H9 (cell line): ENCODE results near the gene MTHFS. TPM values are rescaled to one million over a fixed set of nuclear protein-coding genes. Genes with fewer than 3 reads are reported as not detected.

Experiments
- DNase-seq: peaks from one replicate; pipeline ENCODE4 v3.0.0-alpha.2; 2017
- H2AFZ ChIP-seq: one replicate; pipeline ENCODE4 v1.6.1; 2013; ENCODE audit warnings: mild to moderate bottlenecking, low read length, control low read depth, moderate library complexity
- H2AK5ac ChIP-seq: 2 replicates; pipeline ENCODE4 v1.6.1; 2013; ENCODE audit warnings: low read length, control low read depth, mixed read lengths; ENCODE audit not compliant: insufficient read length
- H2BK120ac ChIP-seq: one replicate; pipeline ENCODE4 v1.6.1; 2013; ENCODE audit warnings: low read depth, mild to moderate bottlenecking, low read length, control low read depth, inconsistent platforms; ENCODE audit not compliant: poor library complexity, severe bottlenecking
- H2BK12ac ChIP-seq: 2 replicates; pipeline ENCODE4 v1.6.1; 2013; ENCODE audit warnings: low read length, control low read depth, mixed read lengths, low read depth; ENCODE audit not compliant: insufficient read length
- H2BK15ac ChIP-seq: 2 replicates; pipeline ENCODE4 v1.6.1; 2013; ENCODE audit warnings: low read depth, low read length, control low read depth
- H2BK20ac ChIP-seq: one replicate; pipeline ENCODE4 v1.6.1; 2013; ENCODE audit warnings: low read depth, mild to moderate bottlenecking, low read length, control low read depth, inconsistent platforms; ENCODE audit not compliant: poor library complexity, severe bottlenecking
- H2BK5ac ChIP-seq: 2 replicates; pipeline ENCODE4 v1.6.1; 2013; ENCODE audit warnings: low read length, control low read depth, mixed read lengths; ENCODE audit not compliant: insufficient read length
- H3K14ac ChIP-seq: 2 replicates; pipeline ENCODE4 v1.6.1; 2013; ENCODE audit warnings: low read length, control low read depth; ENCODE audit not compliant: insufficient read depth
- H3K18ac ChIP-seq: 2 replicates; pipeline ENCODE4 v1.6.1; 2013; ENCODE audit warnings: low read depth, mild to moderate bottlenecking, mixed read lengths, low read length, control low read depth; ENCODE audit not compliant: insufficient read length
- H3K23ac ChIP-seq: 2 replicates; pipeline ENCODE4 v1.6.1; 2013; ENCODE audit warnings: low read length, control low read depth, mixed read lengths, low read depth; ENCODE audit not compliant: insufficient read length
- H3K23me2 ChIP-seq: 2 replicates; pipeline ENCODE4 v1.6.1; 2013; ENCODE audit warnings: low read depth, mild to moderate bottlenecking, mixed read lengths, low read length, control low read depth; ENCODE audit not compliant: insufficient read length, poor library complexity, severe bottlenecking
- H3K27ac ChIP-seq: 2 replicates; pipeline ENCODE4 v1.5.1; 2013; ENCODE audit warnings: low read length, control low read depth, mixed read lengths, low read depth; ENCODE audit not compliant: insufficient read length
- H3K27me3 ChIP-seq: 2 replicates; pipeline ENCODE4 v1.6.1; 2013; ENCODE audit warnings: low read length, control low read depth, inconsistent platforms; ENCODE audit not compliant: insufficient read depth
- H3K4ac ChIP-seq: 2 replicates; pipeline ENCODE4 v1.6.1; 2013; ENCODE audit warnings: low read depth, mild to moderate bottlenecking, control low read depth, inconsistent platforms, low read length, moderate library complexity
- H3K4me1 ChIP-seq: 2 replicates; pipeline ENCODE4 v1.6.1; 2013; ENCODE audit warnings: low read length, control low read depth, inconsistent platforms; ENCODE audit not compliant: insufficient read depth
- H3K4me2 ChIP-seq: 2 replicates; pipeline ENCODE4 v1.6.1; 2013; ENCODE audit warnings: low read length, control low read depth, mixed read lengths; ENCODE audit not compliant: insufficient read length, insufficient read depth
- H3K56ac ChIP-seq: 2 replicates; pipeline ENCODE4 v1.6.1; 2013; ENCODE audit warnings: low read depth, mild to moderate bottlenecking, mixed read lengths, low read length, control low read depth; ENCODE audit not compliant: insufficient read length
- H3K79me1 ChIP-seq: 2 replicates; pipeline ENCODE4 v1.6.1; 2013; ENCODE audit warnings: low read depth, mild to moderate bottlenecking, moderate library complexity, low read length, control low read depth, inconsistent platforms; ENCODE audit not compliant: insufficient read depth, poor library complexity, severe bottlenecking
- H3K79me2 ChIP-seq: 2 replicates; pipeline ENCODE4 v1.6.1; 2013; ENCODE audit warnings: low read length, control low read depth, inconsistent platforms; ENCODE audit not compliant: insufficient read depth
- H3K9ac ChIP-seq: 2 replicates; pipeline ENCODE4 v1.6.1; 2013; ENCODE audit warnings: low read length, control low read depth, mixed read lengths; ENCODE audit not compliant: insufficient read length; ENCODE audit errors: extremely low read depth
- H3K9me3 ChIP-seq: one replicate; pipeline ENCODE4 v1.6.1; 2013; ENCODE audit warnings: low read depth, low read length, inconsistent platforms; ENCODE audit not compliant: control insufficient read depth
- H3T11ph ChIP-seq: one replicate; pipeline ENCODE4 v1.6.1; 2013; ENCODE audit warnings: mild to moderate bottlenecking, low read length, control low read depth, inconsistent platforms
- H4K20me1 ChIP-seq: one replicate; pipeline ENCODE4 v1.6.1; 2013; ENCODE audit not compliant: control insufficient read depth, insufficient read length, insufficient read depth
- H4K5ac ChIP-seq: 2 replicates; pipeline ENCODE4 v1.6.1; 2013; ENCODE audit warnings: low read depth, mild to moderate bottlenecking, mixed read lengths, low read length, control low read depth; ENCODE audit not compliant: insufficient read length
- H4K8ac ChIP-seq: replicated peaks from 2 replicates; pipeline ENCODE4 v1.6.1; 2013; ENCODE audit warnings: low read length, control low read depth, mixed read lengths, low read depth; ENCODE audit not compliant: insufficient read length
- H4K91ac ChIP-seq: 2 replicates; pipeline ENCODE4 v1.6.1; 2013; ENCODE audit warnings: low read depth, mild to moderate bottlenecking, moderate library complexity, mixed read lengths, low read length, control low read depth; ENCODE audit not compliant: insufficient read length
- H3K27ac Mint-ChIP-seq, 3 experiments: 2 replicates in 2 of 3; 3 replicates in 1 of 3; pipeline ENCODE4 v1.8.0; 2020 to 2021; ENCODE audit warnings: mixed read lengths in 3 of 3, mild to moderate bottlenecking in 1 of 3, moderate library complexity in 1 of 3
- H3K27me3 Mint-ChIP-seq: 2 replicates; pipeline ENCODE4 v1.8.0; 2021; ENCODE audit warnings: low read depth, mild to moderate bottlenecking, moderate library complexity, mixed read lengths
- H3K36me3 Mint-ChIP-seq, 3 experiments: 2 replicates in 2 of 3; 3 replicates in 1 of 3; pipeline ENCODE4 v1.8.0; 2020 to 2021; ENCODE audit warnings: low read depth in 3 of 3, mixed read lengths in 3 of 3; ENCODE audit not compliant: insufficient read depth in 1 of 3
- H3K4me1 Mint-ChIP-seq, 2 experiments: 2 replicates each; pipeline ENCODE4 v1.8.0; 2020; ENCODE audit warnings: mixed read lengths in 2 of 2
- H3K4me3 Mint-ChIP-seq, 2 experiments: 2 replicates in 1 of 2; 3 replicates in 1 of 2; pipeline ENCODE4 v1.8.0; 2020 to 2021; ENCODE audit warnings: mild to moderate bottlenecking in 2 of 2, mixed read lengths in 2 of 2, moderate library complexity in 1 of 2
- H3K9me3 Mint-ChIP-seq, 2 experiments: 2 replicates in 1 of 2; 3 replicates in 1 of 2; pipeline ENCODE4 v1.8.0; 2020; ENCODE audit warnings: mild to moderate bottlenecking in 2 of 2, mixed read lengths in 2 of 2, moderate library complexity in 1 of 2
- CTCF ChIP-seq: fragments of 200-600 bp; sonication (generic); conservative IDR thresholded peaks from 3 replicates; pipeline ENCODE4 v1.8.0; 2021; ENCODE audit warnings: antibody characterized with exemption, mild to moderate bottlenecking
- WGBS: extraction: QIAGEN DNeasy Blood & Tissue Kit; methylation state at CpG from one replicate; pipeline ENCODE4 v1.1.7; 2013; ENCODE audit warnings: missing lambda C conversion rate, low lambda C conversion rate, mixed read lengths; ENCODE audit not compliant: insufficient read length; ENCODE audit errors: extremely low coverage; 5-methylcytosine and 5-hydroxymethylcytosine counted together
- total RNA-seq: library from RNA; stranded (reverse); gene quantifications from 2 replicates; pipeline ENCODE4 v1.2.1, GENCODE V29; 2021

Gene MTHFS
- total RNA-seq, 1 experiment from 2014 or later, result 36.9 TPM

DNA sequence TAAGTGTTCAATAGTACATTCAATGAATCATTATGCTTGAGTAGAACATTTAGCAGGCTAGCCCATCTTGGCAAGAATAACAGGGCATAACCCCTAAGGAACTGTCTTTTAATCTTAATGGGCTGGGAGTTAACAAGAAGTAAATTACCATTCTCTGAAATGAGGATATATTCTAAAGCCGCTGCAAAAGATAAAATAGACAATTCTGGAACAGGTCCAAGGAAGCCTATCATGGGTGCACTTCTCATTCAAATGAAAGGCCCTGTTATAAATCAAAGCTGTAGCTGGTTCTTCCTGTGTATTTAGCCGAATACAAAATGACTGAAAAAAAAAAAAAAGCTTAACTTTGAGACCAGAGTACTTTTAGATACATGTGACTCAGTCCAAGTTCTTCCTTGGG is 15.6 kb downstream of the MTHFS start:
- Histone ChIP-seq H4K5ac (no peak overlapping the region), H4K8ac (no peak overlapping the region), H3K27me3 (no peaks in the 10 kb centered on the region), H4K91ac (no peak overlapping the region), H2BK15ac (no peak overlapping the region), H3K79me2 (no peaks in the 10 kb centered on the region), H3T11ph (no peak overlapping the region), H2AK5ac (no peak overlapping the region), H3K23me2 (no peaks in the 10 kb centered on the region), H3K9ac (no peak overlapping the region), H3K56ac (no peak overlapping the region), H3K27ac (no peak overlapping the region), H3K18ac (no peak overlapping the region), H3K9me3 (peaks cover 11% of the 10 kb centered on the region), H3K4me2 (no peak overlapping the region), H2BK20ac (no peak overlapping the region), H3K4me1 (no peaks in the 10 kb centered on the region), H3K14ac (no peak overlapping the region), H3K4ac (no peak overlapping the region), H3K79me1 (no peaks in the 10 kb centered on the region), H3K23ac (no peak overlapping the region), H2BK120ac (no peak overlapping the region), H2AFZ (no peak overlapping the region), H4K20me1 (no peaks in the 10 kb centered on the region), H2BK12ac (no peak overlapping the region), H2BK5ac (no peak overlapping the region)
- no CpG with 5 or more reads among the region's 2 CpGs for WGBS
- Mint-ChIP-seq H3K4me3 (no peak overlapping the region), H3K27me3 (no peaks in the 10 kb centered on the region), H3K4me1 (no peaks in the 10 kb centered on the region), H3K9me3 (peaks cover 36 to 38% of the 10 kb centered on the region in 2 experiments), H3K36me3 (peaks cover 57 to 93% (median 89%) of the 10 kb centered on the region in 3 experiments), H3K27ac (no peak overlapping the region)
- TF ChIP-seq CTCF, result no peak
- DNase-seq, result no peak
